GM18870 (cell line): ENCODE results near the gene PIAS2.

Source experiments
- ATAC-seq: cut with Tn5 transposase; IDR thresholded peaks from one replicate; pipeline ENCODE4 v1.9.1; 2021; ENCODE audit warnings: moderate library complexity; ENCODE audit not compliant: unreplicated experiment

Gene PIAS2

DNA sequence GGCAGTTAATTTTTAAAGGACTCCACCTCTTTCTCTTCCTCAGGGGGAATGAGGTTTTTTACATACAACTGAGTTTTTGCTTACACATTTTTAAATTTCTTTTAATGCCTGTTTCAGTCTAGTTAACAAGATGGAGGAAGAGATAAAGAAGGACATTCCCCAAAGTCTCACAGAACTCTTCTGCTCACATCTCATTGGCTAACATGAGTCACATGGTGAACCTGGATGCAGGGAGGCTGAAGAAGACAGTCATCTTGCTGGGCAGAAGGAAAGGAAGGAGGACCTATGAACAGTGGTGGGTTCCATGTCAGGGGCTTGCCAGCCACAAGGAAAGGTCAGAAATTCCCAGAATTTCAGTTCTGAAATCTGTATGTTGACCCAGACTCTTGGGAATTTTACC, 150.1 kb downstream of the PIAS2 start:
- no peak for ATAC-seq

DNA sequence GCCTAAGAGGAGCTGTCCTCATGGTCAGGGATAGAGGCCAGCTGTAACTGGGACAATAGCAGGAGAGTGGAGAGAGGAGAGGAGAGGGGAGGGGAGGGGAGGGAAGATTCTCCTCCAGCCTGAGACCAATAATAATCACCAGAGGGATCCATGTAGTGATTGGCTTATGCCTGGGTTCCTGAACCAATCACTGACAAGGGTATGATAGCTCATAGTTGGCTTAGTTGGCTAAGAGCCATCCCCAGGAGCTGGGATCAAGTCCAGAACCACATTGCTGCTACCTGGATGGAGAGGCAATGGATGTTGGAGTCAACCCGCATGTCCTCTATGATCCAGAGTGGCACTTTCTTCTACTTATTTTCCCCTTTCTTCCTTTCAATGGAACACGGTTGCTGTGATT, 152.7 kb downstream of the PIAS2 start:
- no peak for ATAC-seq

DNA sequence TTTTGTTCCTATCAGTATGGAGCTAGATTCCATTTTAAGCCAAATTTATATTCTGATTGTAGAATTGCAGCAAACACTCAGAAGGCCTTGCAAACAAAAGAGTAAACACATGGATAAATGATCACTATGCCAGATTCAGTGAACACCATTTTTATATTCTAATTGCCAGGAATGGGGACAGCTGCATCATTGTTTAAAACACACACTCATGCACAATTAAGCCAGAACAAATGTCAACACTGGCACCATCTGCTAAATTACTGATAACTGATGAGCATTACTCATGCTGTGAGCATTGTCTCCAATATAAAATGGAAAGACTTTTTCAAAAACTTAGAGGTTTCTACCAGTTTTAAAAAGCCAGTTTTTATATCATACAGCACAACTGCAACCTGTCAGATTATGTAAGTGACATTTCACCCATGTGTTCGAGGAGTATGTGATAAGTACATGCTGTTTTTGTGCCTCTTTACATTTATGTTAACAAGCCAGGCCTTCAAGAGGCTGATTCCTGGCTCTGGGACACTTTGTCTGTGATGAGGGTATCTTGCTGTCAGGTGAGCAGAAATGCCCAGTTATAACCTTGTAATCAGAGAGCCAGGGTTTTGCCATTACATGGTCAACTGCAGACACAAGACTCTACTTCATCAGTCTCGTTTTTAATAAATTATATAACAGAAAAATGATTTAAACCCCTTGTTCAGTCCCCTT, 156.1 kb downstream of the PIAS2 start:
- ATAC-seq: no peak

DNA sequence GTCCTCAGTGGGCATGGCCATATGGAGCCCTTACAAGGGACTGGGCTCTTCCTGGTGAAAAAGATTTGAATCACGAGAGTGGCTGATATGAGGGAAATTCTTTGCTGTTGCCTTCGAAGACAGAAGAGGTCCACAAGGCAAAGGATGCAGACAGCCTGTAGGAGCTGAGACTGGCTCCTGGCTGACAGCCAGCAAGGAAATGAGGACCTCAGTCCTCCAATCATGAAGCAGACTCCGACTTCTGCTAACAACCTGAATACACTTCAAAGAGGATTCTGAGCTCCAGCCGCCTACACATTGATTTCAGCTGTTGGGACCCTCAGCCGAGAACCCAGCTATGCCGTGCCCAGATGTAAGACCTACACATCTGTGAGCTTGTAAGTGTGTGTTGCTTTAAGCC, 157.4 kb downstream of the PIAS2 start:
- ATAC-seq: no peak

GRCh38 chr18:46756559-46757201, 160.6 kb downstream of the PIAS2 start, which contains the start of gene ST8SIA5:
Gene ST8SIA5, minus strand, starts transcription at chr18:46757053. Its CDS starts 545 bp downstream, at chr18:46756508.
- ATAC-seq: no peak

DNA sequence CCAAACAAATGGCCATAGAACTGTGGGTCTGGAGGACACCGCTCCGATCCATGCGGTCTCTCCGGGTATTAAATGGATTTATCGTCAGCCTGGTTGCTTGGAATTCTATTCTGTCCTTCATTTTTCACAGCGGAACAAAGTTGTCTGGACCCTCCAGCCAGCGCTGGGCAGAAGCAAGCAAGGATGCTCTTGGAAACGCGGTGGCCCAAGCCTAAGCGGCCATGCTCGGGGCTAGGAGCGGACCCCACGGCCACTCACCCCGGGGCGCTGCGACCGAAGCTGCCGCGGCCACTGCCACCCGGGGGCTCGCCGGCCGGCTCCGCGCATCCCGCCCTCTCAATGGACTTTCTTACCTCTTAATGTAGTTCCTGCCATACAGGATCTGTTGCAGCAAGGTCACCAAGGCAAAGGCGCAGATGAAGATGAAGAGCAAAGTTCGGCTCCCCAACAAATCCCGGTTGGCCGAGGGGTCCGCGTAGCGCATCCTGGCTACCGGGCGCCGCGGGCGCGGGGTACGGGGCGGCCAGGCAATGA, 161.2 kb downstream of the PIAS2 start:
- ATAC-seq: no peak

- no peak for ATAC-seq
Measured at GRCh38 chr18:46755315-46756024, 161.8 kb downstream of the PIAS2 start.

DNA sequence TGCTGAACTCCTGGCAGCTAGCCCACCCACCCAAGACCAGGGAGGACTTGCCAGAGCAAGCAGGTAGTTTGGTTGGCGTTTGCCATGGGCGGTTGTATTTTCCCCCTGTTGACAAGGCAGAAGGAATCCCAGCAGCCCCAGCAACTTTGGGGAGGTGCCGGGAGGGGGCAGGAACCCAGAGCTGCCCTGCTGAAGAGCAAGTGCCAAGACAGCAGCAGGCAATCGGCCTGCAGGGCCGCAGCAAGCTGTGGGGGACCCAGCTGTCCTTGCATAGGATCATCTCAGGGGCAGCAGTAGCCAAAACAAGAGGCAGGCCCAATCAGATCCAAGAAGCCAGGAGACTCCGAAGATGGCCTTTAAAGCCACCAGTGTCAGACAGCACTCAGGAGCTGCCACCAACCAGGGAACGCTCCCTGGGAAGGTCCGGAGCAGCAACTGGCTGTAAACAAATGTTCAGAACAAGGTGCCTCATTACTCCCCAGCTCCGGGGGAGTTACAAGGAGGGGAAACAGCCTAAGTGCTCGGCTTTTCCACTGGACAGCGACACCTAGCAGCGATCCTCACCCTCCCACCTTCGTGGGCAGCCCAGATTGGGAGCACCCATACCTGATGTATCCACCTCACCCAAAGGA, 162.5 kb downstream of the PIAS2 start:
- no peak for ATAC-seq

DNA sequence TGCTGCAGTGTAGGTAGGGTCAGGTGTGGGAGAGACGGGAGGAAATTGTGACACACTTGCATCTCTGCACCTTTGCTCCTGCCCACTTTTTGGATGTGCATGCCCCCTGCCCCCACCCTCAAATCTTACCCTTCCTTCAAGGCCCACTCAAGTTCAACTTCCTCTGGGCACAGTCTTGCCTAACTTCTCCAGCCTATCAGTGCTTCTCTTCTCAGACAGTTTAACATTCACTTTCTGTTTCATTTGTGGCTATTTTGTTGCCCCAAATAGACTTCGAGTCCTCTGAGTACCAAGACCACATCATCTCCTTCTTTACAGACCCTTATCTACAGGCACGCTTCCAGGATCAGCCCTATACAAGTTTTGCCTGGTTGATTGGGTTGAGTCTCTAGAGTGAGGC, 163.1 kb downstream of the PIAS2 start:
- ATAC-seq: no peak
